ENCODE results near the gene MYOC. TPM values are rescaled to one million over a fixed set of nuclear protein-coding genes. Genes with fewer than 3 reads are reported as not detected.
"Not testable (repeated sequence)": the region's sequence is repeated elsewhere in the genome, so short reads cannot be mapped to it uniquely, and the experiment has no call there.

MYOC gene
- 2.4 TPM for polyA plus RNA-seq (ENCODE audit: insufficient read length)

DNA sequence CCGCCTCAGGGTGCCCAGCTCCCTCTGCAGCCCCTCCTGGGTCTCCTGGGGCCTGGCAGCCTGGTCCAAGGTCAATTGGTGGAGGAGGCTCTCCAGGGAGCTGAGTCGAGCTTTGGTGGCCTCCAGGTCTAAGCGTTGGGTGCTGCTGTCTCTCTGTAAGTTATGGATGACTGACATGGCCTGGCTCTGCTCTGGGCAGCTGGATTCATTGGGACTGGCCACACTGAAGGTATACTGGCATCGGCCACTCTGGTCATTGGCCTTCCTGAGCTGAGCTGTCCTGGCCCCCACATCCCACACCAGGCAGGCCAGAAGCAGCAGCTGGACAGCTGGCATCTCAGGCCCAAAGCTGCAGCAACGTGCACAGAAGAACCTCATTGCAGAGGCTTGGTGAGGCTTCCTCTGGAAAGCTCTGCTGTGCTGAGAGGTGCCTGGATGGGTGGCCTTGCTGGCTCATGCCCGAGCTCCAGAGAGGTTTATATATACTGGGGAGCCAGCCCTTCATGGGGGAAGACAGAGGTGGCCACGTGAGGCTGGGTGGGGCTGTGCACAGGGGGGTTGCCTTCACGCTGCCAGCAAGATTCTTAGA, at the start of gene MYOC:
Gene MYOC, minus strand, starts transcription at position 455 of the 589 bp plus-strand sequence. Its CDS starts 77 bp downstream, at position 378.
- DNase-seq = no peak

DNA sequence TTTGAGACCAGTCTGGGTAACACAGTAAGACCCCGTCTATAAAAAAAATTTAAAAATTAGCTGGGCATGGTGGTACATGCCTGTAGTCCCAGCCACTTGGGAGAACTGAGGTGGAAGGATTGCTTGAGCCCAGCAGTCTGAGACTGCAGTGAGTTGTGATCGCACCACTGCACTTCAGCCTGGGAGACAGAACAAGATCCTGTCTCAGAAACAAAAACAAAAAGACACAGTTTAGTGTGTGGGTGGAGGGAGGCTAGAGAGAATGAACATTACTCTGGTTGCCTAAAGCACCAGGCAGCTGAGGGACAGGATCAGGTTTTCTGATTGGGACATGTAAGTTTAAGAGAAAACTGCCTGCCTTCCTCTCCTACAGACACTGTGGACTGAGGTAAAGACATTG, 47.0 kb upstream of the MYOC start:
- DNase-seq = no peak

DNA sequence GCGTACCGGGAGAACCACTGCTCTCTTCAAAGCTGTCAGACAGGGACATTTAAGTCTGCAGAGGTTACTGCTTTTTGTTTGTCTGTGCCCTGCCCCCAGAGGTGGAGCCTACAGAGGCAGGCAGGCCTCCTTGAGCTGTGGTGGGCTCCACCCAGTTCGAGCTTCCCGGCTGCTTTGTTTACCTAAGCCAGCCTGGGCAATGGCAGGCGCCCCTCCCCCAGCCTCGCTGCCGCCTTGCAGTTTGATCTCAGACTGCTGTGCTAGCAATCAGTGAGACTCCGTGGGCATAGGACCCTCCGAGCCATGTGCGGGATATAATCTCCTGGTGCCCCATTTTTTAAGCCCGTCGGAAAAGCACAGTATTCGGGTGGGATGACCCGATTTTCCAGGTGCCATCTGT, 43.3 kb upstream of the MYOC start:
- not testable (repeated sequence) for DNase-seq

DNA sequence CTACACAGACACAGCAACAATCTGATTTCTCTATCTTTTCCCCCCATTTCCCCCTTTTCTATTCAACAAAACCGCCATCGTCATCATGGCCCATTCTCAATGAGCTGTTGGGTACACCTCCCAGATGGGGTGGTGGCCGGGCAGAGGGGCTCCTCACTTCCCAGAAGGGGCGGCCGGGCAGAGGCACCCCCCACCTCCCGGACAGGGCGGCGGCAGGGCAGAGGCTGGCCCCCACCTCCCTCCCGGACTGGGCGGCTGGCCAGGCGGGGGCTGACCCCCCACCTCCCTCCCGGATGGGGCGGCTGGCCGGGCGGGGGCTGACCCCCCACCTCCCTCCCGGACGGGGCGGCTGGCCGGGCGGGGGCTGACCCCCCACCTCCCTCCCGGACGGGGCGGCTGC, 41.1 kb upstream of the MYOC start:
- DNase-seq = not testable (repeated sequence)

DNA sequence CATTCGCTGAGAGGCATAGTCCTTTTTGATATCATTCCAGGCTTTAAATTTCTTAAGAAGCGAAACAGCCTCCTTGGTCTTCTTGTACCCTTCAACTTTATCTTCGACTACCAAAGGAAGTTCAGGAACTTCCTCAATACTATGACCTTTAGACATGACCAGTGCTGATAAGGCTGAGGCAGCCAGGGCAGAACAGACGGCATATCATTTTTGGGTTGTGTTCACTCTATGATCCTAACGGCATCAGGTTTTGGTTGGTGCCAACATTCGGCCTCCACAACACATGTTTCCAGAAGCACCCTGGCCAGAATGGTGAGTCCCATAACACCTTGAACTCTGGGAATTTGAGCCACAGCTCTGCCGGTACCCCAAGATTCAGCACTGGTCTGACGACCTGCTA, 31.4 kb upstream of the MYOC start:
- DNase-seq = no peak

DNA sequence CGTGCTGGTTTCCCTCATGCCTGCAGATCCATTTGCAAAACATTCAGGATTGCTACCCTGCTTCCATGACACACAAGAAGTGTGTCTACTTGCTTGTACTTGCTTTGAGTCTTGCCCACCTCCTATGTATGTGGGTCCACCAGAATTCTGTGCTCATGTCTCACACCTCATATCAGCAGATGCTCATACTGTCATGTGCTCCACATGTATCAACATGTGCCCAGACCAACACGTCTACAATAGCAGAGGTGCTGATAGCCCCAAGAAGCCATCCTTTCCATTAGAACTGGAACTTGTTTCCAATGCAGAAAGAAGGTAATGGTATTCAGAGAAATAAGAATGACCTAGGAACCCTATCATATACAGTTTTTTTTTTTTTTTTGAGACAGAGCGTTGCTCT, 27.9 kb upstream of the MYOC start:
- no peak for DNase-seq

DNA sequence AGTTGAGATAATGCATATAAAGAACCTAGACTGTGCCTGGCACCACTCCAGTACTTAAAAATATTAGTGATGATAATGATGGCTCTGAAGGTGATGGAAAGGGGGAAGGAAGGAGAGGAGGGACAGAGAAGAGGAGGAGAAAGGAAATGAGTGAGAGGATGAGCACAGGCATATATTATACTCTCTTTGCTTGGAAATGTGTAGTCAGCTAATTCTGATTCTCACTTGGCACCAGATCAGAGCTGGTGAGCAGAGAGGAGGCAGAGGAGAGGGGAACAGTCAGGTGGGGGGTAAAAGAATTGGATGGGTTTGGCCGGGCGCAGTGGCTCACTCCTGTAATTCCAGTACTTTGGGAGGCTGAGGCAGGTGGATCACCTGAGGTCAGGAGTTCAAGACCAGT, 24.3 kb upstream of the MYOC start:
- DNase-seq = no peak

DNA sequence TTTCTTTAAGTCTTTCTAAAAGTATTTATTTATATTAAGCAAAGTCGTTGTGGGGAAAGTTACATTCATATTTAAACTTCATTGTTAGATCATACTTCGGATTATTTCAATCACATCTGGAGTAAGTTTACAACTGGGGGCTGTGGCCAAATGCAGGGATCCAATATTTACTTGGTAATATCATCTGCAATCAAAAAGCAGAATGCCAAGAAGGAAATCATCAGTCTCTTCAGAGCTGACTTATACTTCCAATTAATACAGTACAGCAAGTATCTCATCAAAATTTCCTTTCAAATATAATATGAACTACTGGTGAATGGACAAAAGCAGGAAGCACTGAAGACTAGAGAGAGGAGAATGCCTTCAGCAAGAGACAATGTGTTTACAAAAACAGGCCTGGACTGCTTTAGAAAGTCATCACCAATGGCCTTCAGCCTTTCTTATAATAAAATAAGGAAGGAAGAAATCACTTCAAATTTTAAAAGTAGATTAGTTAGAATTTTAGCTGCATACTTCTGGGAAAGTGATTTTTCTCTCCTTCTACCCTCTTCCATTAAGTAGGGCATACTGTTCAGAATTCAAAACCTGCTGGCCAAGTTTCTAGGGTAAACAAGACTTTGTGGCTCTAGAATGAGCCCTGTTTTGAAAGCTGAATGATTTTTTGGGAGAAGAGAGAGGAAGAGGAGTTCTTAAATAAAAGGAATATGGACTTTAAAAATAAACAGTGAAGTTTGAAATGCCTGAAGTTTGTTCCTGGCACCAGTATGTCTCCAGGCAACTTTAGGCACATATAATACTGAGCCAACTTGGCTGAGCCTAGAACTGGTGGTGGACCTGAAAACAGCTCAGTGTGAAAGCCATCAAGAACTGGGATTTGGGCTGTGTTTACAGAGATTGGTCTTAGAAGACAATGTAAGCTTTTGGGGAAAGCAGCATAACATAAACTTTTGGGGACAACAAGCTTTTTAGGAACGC, 22.2 kb upstream of the MYOC start:
- no peak for DNase-seq

DNA sequence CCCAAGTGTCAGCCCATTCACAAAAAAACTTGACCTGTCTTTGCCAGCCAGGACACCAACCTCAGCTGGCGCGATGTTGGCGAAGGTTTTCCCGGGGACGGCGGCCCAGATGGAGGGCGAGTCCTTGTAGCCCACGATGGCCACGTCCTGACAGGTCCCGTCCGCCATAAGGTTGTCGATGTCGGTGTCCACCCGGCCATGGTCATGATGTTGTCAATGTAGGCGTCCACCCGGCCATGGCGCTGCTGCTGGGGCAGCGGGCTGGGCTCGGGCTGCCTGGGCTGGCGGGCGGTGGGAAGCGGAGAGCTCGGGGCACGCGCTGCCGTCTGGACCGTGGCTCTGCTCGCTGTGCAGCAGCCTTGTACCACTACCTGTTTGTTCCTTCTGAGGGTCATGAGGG, 18.3 kb upstream of the MYOC start:
- no peak for DNase-seq

DNA sequence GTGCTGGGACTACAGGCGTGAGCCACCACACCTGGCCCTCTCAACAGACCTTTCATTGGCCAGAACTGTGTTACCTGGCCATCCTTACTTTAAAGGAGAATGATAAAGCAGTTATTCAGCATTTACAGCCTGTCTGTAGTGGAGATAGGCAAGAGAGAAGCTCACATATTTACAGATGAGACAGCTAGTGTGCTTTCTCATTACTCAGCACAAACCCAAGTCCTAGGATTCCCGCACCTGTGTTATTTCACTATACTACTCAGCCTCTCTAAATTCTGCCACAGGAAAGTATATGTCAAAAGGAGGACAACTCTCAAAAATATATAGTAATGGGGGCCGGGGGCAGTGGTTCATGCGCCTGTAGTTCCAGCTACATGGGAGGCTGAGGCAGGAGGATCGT, 15.9 kb upstream of the MYOC start:
- no peak for DNase-seq

DNA sequence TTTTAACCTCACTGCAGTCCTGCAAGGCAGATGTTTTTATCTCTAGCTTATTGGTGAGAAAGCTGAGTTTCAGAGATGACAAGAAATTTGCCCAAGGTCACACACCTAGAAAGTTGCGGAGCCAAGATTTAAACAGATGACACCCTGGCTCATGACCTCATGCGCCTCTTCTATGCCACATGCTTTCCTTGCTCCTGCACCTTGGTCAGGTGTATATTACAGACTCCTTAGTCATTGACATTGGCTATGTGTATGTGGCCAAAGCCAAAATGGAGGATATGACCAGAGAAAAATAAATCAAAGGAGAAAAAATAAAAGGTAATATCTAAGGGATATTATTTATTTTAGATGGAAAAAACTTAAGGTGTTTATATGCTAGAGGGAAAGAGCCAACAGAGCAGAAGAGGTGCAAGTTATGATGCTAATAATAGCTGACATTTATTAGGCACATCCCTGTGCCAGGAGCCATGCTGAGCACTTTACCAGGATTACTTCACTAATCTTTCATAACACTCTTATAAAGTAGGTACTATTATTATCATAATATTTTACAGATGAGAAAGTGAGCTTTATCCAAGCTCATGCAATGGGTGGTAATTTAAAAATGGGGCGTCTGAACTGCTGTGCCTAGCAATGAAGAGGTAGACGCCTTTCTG, 13.8 kb upstream of the MYOC start:
- DNase-seq = no peak

DNA sequence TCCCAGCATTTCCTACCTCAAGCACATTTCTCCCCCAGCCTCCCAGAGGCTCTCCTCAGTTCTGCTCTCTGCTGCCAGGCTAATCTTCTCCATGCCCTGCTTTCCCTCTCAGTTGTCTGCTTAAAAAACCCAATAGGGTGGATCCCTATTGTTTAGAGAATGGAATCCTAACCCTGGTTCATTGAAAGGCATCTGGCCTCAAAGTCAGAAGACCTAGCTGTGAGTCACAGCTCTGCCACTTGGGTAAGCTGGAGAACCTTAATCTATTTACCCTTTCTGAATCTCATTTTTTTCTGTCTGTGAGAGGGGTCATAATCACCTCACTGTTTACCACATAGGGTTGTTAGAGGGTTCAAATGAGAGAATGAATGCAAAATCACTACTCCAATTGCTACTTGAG, 12.5 kb upstream of the MYOC start:
- no peak for DNase-seq

DNA sequence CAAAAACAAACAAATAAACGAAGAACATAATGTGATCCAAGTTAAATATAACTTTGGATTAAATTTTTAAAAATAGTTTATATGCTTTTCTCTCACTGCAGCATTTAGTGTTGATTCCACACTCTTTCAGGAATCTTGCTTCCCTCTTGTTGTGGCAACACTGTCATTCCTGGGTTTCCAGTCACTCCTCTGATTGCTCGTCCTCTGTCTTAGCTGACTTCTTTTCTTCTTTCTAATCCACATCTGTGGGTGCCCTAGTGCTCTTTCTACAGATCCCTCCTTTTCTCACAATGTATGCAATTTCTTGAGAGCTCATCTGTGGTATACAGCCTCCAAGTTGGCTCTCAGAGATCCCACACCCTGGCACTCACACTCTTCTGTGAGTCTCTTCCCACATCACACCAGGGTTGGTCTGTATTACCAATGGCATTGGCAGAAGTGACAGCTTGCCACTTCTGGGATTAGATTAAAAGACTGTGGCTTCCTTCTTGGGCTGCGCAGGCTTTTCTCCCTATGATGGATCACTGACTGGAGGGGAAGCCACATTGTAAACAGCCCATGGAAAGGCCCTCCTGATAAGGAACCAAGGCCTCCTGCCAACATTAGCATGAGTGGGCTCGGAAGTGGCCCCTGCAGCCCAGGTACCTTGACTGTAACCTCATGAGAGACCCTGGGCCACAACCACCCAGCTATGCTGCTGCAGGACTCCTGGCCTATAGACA, 11.5 kb upstream of the MYOC start:
- no peak for DNase-seq

DNA sequence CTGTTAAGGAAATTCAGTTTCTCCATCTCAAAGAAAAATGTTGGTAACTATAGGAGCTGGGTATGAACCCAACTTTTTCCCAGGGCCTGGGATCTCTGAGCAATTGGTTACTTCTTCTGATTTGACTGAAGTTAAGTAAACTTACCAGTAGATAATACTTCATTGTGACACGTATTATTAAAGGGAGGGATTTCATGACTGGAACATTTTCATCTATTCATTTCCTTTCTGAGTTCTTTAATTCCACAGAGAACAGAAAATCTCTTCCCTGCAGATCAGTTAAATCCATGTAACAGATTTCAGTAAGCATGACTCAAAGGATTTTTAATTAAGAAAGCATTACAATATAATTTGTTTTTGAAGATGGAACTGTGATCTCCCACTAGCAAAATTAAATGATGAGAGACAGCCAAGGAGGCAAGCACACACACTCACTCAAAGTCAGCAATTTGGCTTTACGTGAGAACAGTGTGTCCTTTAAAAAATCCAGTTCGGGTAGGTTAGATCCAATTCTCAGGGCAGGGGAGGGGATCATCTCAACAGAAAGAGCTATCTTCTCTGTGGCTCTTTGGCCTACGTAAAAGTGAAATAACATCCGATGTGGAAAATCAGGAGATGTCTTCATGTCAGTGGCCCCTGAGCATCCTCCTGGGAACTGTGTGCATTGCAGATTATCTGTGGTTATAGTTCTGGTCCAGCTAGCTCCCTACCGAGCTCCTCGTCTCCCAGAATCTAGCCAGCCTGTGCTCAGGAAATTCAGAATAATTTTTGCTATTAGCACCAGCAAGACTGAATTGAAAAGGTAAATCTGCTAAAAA, 10.8 kb upstream of the MYOC start:
- DNase-seq = peak; percentile 51

DNA sequence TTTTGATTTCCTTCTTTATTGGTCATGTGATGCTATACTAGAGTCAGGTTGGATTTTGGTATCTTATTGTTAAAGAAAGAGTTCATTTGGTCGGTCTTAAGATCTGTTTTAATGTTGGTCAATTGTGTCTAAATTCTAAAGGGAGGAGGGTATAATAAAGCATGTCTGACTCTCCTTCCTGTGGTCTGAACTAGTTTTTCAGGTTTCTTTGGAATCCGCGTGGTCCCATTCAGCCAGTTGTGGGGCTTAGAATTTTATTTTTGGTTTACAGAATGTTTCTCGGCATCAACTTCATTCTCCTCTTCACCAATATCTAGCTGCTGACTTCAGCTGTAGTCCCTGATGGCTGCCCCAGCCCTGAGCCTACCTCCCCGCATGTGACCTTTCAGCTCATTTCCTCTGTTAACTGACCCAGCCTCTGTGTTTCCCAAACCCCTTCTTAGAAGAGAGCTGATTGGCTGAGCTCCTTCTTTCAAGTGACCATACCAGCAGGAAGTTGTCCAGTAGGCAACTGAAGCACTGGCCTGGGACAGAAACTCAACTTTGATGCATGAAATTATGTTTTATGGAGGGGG, 8.7 kb upstream of the MYOC start:
- no peak for DNase-seq

DNA sequence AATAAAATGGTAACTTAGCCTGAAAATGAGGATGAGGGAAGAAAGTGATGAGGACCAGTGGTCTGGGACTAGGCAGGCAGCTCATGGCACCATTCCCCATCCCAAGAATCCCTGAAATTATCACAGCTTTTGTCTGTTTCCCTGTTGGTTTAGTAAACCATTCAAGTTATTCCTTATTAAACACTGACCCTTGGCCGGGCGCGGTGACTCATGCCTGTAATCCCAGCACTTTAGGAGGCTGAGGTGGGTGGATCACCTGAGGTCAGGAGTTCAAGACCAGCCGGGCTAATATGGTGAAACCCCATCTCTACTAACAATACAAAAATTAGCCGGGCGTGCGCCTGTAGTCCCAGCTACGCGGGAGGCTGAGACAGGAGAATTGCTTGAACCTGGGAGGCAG, 3.7 kb upstream of the MYOC start:
- not testable (repeated sequence) for DNase-seq

DNA sequence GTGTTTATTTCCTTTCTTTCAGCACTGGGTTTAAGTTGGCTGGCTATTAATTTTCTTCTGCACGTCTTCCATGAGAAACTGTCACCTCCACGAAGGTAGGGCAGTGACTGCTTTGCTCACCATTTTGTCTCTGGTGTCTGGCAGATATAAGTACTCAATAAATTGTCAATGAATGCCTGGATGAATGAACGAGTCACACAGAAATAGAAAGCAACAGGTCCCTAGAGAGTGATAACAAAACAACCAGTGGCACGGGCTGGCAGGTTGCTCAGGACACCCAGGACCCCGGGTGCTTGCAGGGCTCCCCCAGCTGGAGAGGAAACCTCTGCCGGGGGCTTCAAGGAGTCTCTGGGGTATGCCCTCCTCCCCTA, 3.2 kb upstream of the MYOC start:
- no peak for DNase-seq

DNA sequence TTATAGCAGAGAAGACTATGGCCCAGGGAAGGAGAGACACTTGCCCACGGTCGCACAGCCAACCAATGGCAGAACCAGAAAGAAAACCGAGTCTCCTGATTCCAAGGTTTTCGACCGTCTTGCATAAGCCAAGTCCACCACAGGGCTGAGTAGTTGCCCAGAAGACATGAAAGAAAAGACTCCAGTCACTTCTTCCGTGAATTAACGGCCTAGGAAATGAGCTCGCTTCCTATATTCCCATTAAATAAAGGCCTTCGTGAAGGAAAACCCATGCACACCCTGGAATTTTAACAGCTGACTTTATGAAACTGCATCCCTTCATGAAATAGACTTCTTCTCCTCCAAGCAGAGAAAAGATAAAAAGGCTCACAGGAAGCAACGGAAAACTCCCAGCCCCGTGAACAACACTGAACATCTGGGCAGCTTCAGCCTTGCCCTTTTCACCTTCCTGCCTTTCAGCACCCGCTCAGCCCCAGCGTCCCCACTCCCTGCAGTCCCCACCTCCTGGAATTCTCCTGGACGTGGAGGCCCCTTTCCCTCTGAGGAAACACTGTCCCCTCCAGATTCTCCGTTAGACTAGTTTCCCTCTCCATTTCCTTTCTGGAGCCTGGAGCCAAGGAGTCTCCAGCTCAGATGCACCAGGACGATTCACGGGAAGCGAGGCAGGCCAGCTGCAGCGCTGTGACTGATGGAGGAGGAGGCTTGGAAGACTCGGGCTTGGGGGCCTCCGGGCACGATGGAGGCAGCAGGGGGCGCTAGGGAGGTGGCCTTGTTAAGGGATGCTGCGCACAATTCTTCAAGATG, 2.7 kb upstream of the MYOC start:
- DNase-seq = peak; percentile 88

DNA sequence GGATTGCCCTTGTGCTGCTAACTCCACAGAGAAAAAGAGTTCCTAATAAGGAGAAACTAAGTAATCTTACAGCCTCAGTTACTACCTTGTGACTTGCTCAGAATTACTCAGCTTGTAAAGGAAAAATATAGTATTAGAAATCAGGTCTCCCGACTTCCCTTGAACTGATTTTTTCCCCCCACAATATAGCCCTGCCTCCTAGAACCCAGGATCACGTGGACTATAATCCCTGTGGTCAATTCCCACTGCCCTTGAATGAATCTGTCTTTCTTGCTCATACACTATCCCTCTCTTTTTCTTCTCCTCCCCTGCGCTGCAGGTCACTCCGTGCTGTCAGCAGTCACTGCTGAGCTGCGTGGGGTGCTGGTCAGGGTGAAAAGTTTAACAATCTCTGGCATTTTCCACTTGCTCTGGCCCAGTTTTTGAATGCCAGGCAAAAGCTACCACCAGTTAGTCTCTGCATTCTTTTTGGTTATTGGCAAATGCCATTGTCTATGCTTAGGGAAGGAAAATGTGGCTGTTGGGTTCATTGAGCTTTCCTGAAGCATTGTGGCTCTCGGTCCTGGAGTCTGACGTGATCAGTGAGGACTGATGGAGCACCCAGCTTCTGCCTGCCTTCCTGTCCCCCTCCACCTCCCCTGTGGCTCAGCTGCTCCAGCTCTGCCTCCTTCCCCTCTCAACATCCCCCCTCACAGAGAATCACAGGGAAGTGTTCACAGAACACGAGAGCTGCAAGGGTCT, 1.9 kb upstream of the MYOC start:
- no peak for DNase-seq

DNA sequence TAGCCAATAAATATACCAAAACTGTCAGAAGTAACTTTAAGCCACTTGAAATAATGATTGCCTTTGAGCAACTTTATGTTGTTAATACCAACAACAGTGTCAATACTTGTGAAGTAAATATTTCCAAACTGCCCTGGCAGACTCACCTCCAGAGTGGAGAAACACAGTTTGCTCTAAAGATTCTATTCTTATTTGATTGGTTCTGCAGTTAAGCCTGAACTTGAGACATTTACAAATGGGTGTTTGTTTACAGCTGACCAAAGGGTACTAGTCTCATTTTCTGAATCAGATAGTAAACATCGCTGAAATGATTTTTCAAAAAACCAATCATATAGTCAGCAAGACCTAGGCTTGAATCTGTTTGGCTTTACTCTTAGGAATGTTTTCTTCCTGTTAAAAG, 1.3 kb upstream of the MYOC start:
- DNase-seq = no peak
